ENCODE measurements around the gene RAD21L1.
"Not testable (repeated sequence)": the region's sequence is repeated elsewhere in the genome, so short reads cannot be mapped to it uniquely, and the experiment has no call there.

Gene RAD21L1

DNA sequence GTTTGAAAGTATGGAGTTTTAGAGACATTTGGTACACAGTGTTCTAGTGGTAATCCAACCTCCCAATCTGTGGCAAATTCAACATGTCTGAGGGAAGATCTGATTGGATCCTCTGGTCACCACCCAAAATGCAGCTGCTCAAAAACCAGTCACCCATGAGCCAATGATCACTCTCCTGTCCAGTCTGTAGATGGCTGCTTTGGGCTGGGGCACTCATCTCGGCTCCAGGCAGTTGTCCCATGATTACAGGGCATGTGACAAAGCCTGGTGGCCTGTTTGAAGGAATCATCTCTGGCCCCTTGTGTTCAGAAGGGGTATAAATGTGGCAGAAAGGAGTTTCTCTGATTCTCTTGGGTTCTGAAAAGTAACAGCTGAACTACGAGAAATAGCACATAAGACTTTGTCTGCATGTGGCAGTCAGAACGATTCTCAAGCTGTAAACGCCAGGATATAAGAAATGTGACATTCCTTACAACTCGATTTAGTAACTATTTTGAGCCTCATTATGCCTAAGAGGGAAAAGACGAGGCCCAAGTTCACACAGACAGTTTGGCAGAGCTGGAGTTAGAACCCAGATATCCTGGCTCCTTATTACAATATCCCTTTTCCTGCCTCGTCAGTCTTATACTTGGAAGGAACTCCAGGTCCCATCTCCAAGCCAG, 26.5 kb upstream of the RAD21L1 start:
- no peak for DNase-seq (ENCODE audit: extremely low read depth in 1 of 2, low read depth in 1 of 2)

DNA sequence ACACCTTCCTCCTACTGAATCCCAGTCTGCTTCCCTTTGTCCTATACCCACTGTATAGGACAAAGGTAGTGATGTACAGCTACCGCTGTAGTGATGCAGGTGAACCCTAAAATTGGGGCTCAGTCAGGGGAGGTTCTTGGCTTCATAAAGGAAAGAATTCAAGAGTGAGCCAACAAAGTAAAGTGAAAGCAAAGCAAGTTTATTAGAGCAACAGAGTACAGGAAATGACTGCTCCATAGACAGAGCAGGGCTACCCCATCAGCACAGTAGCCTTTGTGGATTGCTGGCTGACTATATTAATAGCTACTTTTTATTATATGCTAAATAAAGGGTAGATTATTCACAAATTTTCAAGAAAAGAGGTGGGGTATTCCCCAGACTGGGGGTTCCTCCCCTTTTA, 25.9 kb upstream of the RAD21L1 start:
- DNase-seq (ENCODE audit: extremely low read depth in 1 of 2, low read depth in 1 of 2) = no peak

- no peak for DNase-seq (ENCODE audit: extremely low read depth in 1 of 2, low read depth in 1 of 2)
These were observed 22.9 kb upstream of the RAD21L1 start, which contains the start of gene C20orf202 for GRCh38 chr20:1202762-1203504. Gene C20orf202, plus strand, starts transcription at chr20:1203454. Its CDS starts 132 bp downstream, at chr20:1203586.

DNA sequence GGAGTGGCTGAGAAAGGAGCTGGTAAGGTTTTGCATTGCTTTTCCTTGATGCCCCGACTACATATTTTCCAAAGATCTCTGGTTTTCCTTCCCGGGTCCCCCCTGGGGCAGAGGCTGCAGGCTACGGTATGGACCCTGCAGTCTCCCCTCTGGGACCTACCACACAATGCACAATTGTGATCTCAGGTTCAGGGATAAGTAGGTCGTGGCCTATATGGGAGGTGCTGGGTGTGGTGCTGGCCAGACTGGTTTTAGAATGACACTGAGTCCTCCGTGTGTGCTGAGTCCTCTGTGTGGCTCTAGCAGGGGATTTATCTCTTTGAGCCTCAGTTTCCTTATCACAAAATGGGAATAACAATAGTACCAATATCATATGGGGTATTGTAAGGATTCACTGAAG, 22.2 kb upstream of the RAD21L1 start:
- no peak for DNase-seq (ENCODE audit: extremely low read depth in 1 of 2, low read depth in 1 of 2)

DNA sequence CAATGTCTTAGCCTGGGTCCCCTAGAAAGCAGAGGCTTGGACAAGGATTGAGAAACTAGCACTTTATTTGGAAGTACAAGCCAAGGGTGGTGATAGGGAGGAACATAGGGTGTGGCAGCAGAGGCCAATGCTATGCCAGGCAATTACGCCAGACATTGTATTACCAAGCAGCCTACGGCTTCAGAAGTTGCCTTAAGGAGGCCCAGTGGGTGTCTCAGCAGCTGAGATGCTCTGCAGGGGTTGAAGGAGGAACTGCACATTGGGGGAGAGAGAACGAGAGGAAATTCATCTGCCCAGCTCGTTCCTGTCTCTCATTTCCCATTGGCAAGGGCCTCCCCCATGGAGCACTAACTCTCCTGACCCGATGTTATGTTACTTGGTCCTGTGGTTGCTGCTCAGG, 21.7 kb upstream of the RAD21L1 start:
- DNase-seq (ENCODE audit: extremely low read depth in 1 of 2, low read depth in 1 of 2) = no peak

GRCh38 chr20:1204576-1204975, 21.3 kb upstream of the RAD21L1 start:
- no peak for DNase-seq (ENCODE audit: extremely low read depth in 1 of 2, low read depth in 1 of 2)

- no peak for DNase-seq (ENCODE audit: extremely low read depth in 1 of 2, low read depth in 1 of 2)
These were observed 20.0 kb upstream of the RAD21L1 start for GRCh38 chr20:1205802-1206201.

DNA sequence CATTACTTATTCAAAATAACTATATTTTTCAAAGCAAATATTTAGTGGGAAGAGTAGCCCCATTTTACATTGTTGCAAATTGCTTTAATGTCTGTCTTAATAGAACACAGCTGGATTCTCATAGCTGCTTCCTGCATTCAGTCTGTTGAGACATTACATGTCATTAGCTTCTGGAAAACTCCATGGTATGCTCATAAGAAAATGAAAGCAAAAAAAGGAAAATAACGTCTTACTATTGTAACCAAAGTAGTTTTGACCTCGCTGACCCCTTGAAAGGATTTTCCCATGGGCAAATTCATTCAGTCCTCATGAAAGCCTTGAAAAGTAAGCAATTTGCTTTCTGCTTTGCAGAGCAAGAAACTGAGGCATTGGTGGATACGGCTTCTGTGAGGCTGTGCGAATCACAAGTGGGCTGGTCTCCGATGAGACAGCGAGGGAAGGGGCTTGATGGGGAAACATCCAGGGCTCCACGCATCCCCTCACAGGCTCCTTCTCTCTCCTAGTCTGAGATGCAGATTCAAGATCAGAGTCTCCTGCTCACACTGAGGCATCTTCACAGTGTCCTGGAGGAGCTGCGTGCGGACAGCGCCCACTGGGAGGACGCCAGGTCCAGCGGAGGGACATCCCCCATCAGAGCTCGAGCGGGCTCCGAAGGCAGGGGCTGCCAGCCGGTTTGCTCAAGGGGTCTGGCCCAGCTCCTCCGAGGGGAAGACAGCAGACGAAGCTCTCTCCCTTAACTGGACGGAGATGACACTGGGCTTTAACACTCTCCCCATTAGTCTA, 19.3 kb upstream of the RAD21L1 start:
- DNase-seq (ENCODE audit: extremely low read depth in 1 of 2, low read depth in 1 of 2) = no peak

- no peak for DNase-seq (ENCODE audit: extremely low read depth in 1 of 2, low read depth in 1 of 2)
These were observed 18.5 kb upstream of the RAD21L1 start for GRCh38 chr20:1207293-1207878.

DNA sequence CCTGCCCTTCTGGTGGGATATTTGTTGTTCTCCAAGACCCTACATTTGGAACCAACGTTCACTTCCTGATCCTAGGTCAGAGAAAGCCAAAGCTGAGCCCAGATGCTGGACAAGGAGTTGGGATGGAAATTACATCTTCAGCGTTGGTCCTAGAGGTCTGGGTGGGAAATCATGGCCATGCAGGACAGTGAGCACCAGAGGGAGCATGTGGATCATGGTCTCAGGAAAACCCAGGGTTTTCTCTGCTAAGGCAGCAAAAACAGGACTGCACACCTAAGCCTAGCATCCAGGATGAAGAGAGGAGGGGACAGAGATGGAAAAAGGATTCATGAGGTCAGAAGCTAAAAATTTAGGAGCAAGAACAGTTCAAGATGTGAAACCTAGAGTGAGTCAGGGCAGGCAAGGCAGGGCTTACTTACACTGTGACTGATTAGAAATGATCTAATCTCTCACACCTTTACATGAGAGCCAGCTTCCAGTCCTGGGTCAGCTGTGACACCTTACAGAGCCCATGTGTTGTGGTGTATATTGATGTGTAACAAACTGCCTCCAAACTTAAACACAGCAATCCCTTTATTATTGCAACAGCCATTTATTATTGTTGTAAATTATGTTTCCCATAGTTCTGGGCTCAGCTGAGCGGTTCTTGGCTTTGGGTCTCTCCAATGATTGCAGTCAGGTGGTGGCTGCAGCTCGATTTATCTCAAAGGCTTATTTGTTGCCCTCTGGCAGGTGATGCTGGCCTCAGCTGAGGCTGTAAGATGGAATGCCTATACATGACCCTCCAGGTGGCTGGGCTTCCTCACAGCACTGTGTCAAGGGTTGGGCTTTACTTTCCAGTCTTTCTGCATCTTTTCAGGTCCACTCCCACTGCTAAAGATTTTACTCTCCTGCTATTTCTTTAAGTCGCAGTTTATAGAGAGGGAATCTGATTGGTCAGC, 16.1 kb upstream of the RAD21L1 start:
- no peak for DNase-seq (ENCODE audit: extremely low read depth in 1 of 2, low read depth in 1 of 2)

DNA sequence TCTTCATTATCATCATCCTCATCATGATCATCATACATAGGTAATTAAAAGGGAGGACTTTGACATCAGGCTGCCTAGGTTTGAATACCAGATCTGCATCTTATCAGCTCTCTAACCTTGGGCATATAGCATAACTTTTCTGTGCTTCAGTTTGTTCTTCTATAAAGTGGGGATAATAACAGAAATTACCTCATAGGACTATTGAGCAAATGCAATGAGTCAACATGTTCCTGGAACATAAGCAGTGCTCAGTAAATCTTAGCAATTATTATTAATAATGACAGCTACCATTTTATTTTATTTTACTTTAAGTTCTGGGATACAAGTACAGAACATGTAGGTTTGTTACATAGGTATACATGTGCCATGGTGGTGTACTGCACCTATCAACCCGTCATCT, 15.3 kb upstream of the RAD21L1 start:
- no peak for DNase-seq (ENCODE audit: extremely low read depth in 1 of 2, low read depth in 1 of 2)

- no peak for DNase-seq (ENCODE audit: extremely low read depth in 1 of 2, low read depth in 1 of 2)
These were observed 13.8 kb upstream of the RAD21L1 start for GRCh38 chr20:1212023-1212422.

- peak; percentile 19 to 48 for DNase-seq (ENCODE audit: extremely low read depth in 1 of 2, low read depth in 1 of 2)
These were observed 13.0 kb upstream of the RAD21L1 start for GRCh38 chr20:1212607-1213396.

GRCh38 chr20:1214838-1215261, 11.0 kb upstream of the RAD21L1 start:
- DNase-seq (ENCODE audit: extremely low read depth in 1 of 2, low read depth in 1 of 2) = no peak

GRCh38 chr20:1215386-1216170, 10.3 kb upstream of the RAD21L1 start:
- DNase-seq (ENCODE audit: extremely low read depth in 1 of 2, low read depth in 1 of 2) = no peak

GRCh38 chr20:1216527-1217427, 9.1 kb upstream of the RAD21L1 start:
- not testable (repeated sequence) for DNase-seq (ENCODE audit: extremely low read depth in 1 of 2, low read depth in 1 of 2)

GRCh38 chr20:1222750-1223149, 3.1 kb upstream of the RAD21L1 start:
- not testable (repeated sequence) for DNase-seq (ENCODE audit: extremely low read depth in 1 of 2, low read depth in 1 of 2)
